COR-L47 (cell line): ENCODE measurements around the gene IGSF11.
A peak's percentile ranks its signal among the peaks of the same experiment; 100 is the strongest.
"Not testable (repeated sequence)": the region's sequence is repeated elsewhere in the genome, so short reads cannot be mapped to it uniquely, and the experiment has no call there.

ENCODE experiments used
- DNase-seq: peaks from one replicate; lab custom pipeline; 2025; lab: John Stamatoyannopoulos, UW

The IGSF11 gene

GRCh38 chr3:118990823-118991560 lies 43.7 kb downstream of the IGSF11 start:
- DNase-seq = no peak

GRCh38 chr3:118988198-118989130 lies 46.2 kb downstream of the IGSF11 start:
- DNase-seq = no peak

- DNase-seq = peak; percentile 16
These were observed 47.2 kb downstream of the IGSF11 start for GRCh38 chr3:118987477-118987876.

GRCh38 chr3:118986734-118987133 lies 47.9 kb downstream of the IGSF11 start:
- DNase-seq = no peak

GRCh38 chr3:118984699-118985098 lies 49.9 kb downstream of the IGSF11 start:
- DNase-seq = no peak

- DNase-seq = no peak
These were observed 53.0 kb downstream of the IGSF11 start for GRCh38 chr3:118981494-118982134.

GRCh38 chr3:118980832-118981231 lies 53.8 kb downstream of the IGSF11 start:
- DNase-seq = no peak

- DNase-seq = no peak
These were observed 56.3 kb downstream of the IGSF11 start for GRCh38 chr3:118978393-118978758.

GRCh38 chr3:118977671-118978392 lies 56.8 kb downstream of the IGSF11 start:
- DNase-seq = no peak

GRCh38 chr3:118977118-118977517 lies 57.5 kb downstream of the IGSF11 start:
- no peak for DNase-seq

GRCh38 chr3:118975476-118975875 lies 59.2 kb downstream of the IGSF11 start:
- not testable (repeated sequence) for DNase-seq

- DNase-seq = peak; percentile 23
These were observed 60.1 kb downstream of the IGSF11 start for GRCh38 chr3:118974356-118975097.

- peak; percentile 82 for DNase-seq
These were observed 61.6 kb downstream of the IGSF11 start for GRCh38 chr3:118973050-118973449.

- peak; percentile 49 for DNase-seq
These were observed 63.8 kb downstream of the IGSF11 start for GRCh38 chr3:118970819-118971218.

GRCh38 chr3:118968640-118969039 lies 66.0 kb downstream of the IGSF11 start:
- DNase-seq = no peak

GRCh38 chr3:118968111-118968510 lies 66.5 kb downstream of the IGSF11 start:
- DNase-seq = no peak

- no peak for DNase-seq
These were observed 67.9 kb downstream of the IGSF11 start for GRCh38 chr3:118966700-118967099.

- no peak for DNase-seq
These were observed 70.9 kb downstream of the IGSF11 start for GRCh38 chr3:118963711-118964110.

- no peak for DNase-seq
These were observed 73.7 kb downstream of the IGSF11 start for GRCh38 chr3:118960876-118961450.

GRCh38 chr3:118955914-118956556 lies 78.6 kb downstream of the IGSF11 start:
- no peak for DNase-seq
